22Rv1 (cell line): ENCODE results near the gene STARD9.
"Not testable (repeated sequence)": the region's sequence is repeated elsewhere in the genome, so short reads cannot be mapped to it uniquely, and the experiment has no call there.

Source experiments
- ZFX ChIP-seq: fragments of 450-650 bp; IDR thresholded peaks from 2 replicates; pipeline ENCODE4 v1.6.1; 2017; ENCODE audit warnings: antibody characterized with exemption, borderline replicate concordance
- TF ChIP-seq, protein P1 (sequence below): fragments of 450-650 bp; IDR thresholded peaks from 2 replicates; pipeline ENCODE4 v1.5.1; 2017; ENCODE audit warnings: mild to moderate bottlenecking

DNA sequence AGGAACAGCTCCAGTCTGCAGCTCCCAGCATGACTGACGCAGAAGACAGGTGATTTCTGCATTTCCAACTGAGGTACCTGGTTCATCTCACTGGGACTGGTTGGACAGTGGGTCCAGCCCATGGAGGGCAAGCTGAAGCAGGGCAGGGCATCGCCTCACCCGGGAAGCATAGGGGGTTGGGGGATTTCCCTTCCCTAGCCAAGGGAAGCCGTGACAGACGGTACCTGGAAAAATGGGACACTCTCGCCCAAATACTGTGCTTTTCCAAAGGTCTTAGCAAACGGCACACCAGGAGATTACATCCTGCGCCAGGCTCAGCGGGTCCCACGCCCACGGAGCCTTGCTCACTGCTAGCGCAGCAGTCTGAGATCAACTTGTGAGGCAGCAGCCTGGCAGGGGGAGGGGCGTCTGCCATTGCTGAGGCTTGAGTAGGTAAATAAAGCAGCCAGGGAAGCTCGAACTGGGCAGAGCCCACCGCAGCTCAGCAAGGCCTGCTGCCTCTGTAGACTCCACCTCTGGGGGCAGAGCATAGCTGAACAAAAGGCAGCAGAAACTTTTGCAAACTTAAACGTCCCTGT is 188.8 kb downstream of the STARD9 start:
- TF ChIP-seq, protein P1, sequence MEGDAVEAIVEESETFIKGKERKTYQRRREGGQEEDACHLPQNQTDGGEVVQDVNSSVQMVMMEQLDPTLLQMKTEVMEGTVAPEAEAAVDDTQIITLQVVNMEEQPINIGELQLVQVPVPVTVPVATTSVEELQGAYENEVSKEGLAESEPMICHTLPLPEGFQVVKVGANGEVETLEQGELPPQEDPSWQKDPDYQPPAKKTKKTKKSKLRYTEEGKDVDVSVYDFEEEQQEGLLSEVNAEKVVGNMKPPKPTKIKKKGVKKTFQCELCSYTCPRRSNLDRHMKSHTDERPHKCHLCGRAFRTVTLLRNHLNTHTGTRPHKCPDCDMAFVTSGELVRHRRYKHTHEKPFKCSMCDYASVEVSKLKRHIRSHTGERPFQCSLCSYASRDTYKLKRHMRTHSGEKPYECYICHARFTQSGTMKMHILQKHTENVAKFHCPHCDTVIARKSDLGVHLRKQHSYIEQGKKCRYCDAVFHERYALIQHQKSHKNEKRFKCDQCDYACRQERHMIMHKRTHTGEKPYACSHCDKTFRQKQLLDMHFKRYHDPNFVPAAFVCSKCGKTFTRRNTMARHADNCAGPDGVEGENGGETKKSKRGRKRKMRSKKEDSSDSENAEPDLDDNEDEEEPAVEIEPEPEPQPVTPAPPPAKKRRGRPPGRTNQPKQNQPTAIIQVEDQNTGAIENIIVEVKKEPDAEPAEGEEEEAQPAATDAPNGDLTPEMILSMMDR = not testable (repeated sequence)
- not testable (repeated sequence) for TF ChIP-seq ZFX
